HEK293 (cell line): ENCODE results near the gene DENND2C.

ENCODE experiments used
- ATF2 ChIP-seq: fragments of 450-650 bp; formaldehyde crosslinking; IDR thresholded peaks from 2 replicates; pipeline ENCODE4 v1.5.1; 2016; ENCODE audit warnings: missing biosample characterization, missing genetic modification characterization, low read depth
- CTCF ChIP-seq: fragments of 450-650 bp; formaldehyde crosslinking; IDR thresholded peaks from 2 replicates; pipeline ENCODE4 v1.5.1; 2016; ENCODE audit warnings: missing biosample characterization, missing genetic modification characterization
- TCF7L2 ChIP-seq: IDR thresholded peaks from 2 replicates; pipeline ENCODE4 v1.6.1; 2011; ENCODE audit warnings: low read depth, mild to moderate bottlenecking, inconsistent platforms, low read length, moderate library complexity, borderline replicate concordance
- YY1 ChIP-seq: fragments of 450-650 bp; formaldehyde crosslinking; IDR thresholded peaks from 2 replicates; pipeline ENCODE4 v1.5.1; 2018; ENCODE audit warnings: missing biosample characterization, missing genetic modification characterization
- ZBTB21 ChIP-seq: fragments of 450-650 bp; formaldehyde crosslinking; IDR thresholded peaks from 2 replicates; pipeline ENCODE4 v1.5.1; 2017; ENCODE audit warnings: missing biosample characterization, missing genetic modification characterization
- ZNF133 ChIP-seq: fragments of 450-650 bp; formaldehyde crosslinking; IDR thresholded peaks from 2 replicates; pipeline ENCODE4 v1.5.1; 2016; ENCODE audit warnings: missing biosample characterization, missing genetic modification characterization
- ZNF324 ChIP-seq: fragments of 450-650 bp; formaldehyde crosslinking; IDR thresholded peaks from 2 replicates; pipeline ENCODE4 v1.5.1; 2016; ENCODE audit warnings: missing biosample characterization, missing genetic modification characterization
- ZNF362 ChIP-seq: fragments of 450-650 bp; formaldehyde crosslinking; IDR thresholded peaks from 2 replicates; pipeline ENCODE4 v1.5.1; 2016; ENCODE audit warnings: missing biosample characterization, missing genetic modification characterization
- ZNF76 ChIP-seq: fragments of 450-650 bp; formaldehyde crosslinking; IDR thresholded peaks from 2 replicates; pipeline ENCODE4; 2016; ENCODE audit warnings: low read depth, missing biosample characterization, missing genetic modification characterization, borderline replicate concordance

GRCh38 chr1:114595602-114596001, 74.2 kb downstream of the DENND2C start:
- TF ChIP-seq ZNF76 (no peak), ZNF133 (tag by site-specific recombination) (no peak), CTCF (tag by site-specific recombination) (no peak), ATF2 (tag by site-specific recombination) (no peak), ZNF362 (tag by site-specific recombination) (no peak), YY1 (no peak), TCF7L2 (no peak), ZBTB21 (tag by site-specific recombination) (no peak), ZNF324 (tag by site-specific recombination) (no peak)
